GM21786 (cell line): ENCODE measurements around the gene SMIM34.
"Not testable (repeated sequence)": the region's sequence is repeated elsewhere in the genome, so short reads cannot be mapped to it uniquely, and the experiment has no call there.

ENCODE experiments used
- ATAC-seq: cut with Tn5 transposase; IDR thresholded peaks from one replicate; pipeline ENCODE4 v1.9.1; 2021; ENCODE audit not compliant: unreplicated experiment

SMIM34 gene

DNA sequence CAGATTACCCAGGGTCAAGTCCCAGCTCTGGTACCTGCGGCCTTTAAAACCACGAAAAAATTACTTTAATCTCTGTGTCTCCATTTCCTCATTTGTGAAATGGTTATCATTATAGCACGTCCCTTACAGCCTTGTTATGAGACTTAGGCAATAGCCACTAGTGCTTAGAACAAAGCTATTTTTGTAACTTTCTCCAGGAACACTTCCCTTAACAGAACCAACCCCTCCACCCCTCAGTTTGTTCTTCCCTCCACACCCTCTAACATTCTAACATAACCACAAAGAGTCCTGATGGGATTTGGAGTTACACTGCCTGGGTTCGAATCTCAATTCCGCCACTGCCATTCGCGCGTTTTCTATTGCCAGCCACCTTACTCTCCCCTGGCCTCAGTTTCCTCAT lies 49.3 kb downstream of the SMIM34 start:
- ATAC-seq: not testable (repeated sequence)

DNA sequence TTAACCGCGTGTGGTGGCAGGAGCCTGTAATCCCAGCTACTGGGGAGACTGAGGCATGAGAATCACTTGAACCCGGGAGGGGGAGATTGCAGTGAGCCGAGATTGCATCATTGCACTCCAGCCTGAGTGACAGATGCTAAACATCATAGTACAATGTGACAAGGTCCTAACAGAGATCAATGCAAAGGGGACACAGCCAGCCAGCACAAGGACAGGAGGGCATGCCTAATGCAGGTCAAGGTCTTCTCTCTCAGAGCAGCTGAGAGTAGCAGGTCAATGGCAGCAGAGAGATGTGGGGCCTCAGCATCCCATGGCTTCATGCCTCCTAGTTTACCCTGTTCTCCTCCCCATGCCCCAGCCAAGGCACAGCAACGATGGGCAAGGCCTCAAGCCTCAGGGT lies 51.4 kb downstream of the SMIM34 start:
- no peak for ATAC-seq

DNA sequence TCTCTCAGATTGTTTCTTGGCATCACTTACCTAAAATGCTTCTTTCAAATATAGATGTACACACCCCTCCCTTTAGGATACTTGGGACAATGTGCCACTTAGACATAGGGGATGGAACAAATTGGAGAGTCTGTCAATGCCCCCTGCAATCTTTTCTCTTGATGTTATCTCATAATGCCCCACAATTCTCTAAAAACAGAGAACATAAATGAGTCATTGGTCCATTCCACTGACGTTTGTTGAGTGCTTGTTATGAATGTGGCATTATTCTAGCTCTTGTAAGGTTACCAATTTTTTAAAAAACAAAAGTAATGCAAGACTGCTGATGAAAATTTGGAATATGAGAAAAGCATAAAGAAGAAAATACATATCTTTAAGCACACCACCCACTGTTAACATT lies 54.0 kb downstream of the SMIM34 start:
- no peak for ATAC-seq
